Ascending aorta (tissue), 2 donors: Measurements from ENCODE around the gene DPYD. TPM values are rescaled to one million over a fixed set of nuclear protein-coding genes. Genes with fewer than 3 reads are reported as not detected.
"Not testable (repeated sequence)": the region's sequence is repeated elsewhere in the genome, so short reads cannot be mapped to it uniquely, and the experiment has no call there.

Source experiments
- DNase-seq, 2 donors: peaks; one replicate each; pipeline ENCODE4 v3.0.0-alpha.2; 2019; ENCODE audit warnings: low spot score in 2 of 2
- H3K27ac ChIP-seq, 2 donors: fragments of 200-600 bp; sonication (generic); one replicate each; pipeline ENCODE4 v1.5.1; 2016 to 2017; ENCODE audit warnings: mild to moderate bottlenecking in 1 of 2
- H3K27me3 ChIP-seq: fragments of 200-600 bp; sonication (generic); one replicate; pipeline ENCODE4 v1.5.1; 2017
- H3K36me3 ChIP-seq, 2 donors: fragments of 200-600 bp; sonication (generic); one replicate each; pipeline ENCODE4 v1.5.1; 2016
- H3K4me1 ChIP-seq, 2 donors: fragments of 200-600 bp; sonication (generic); one replicate each; pipeline ENCODE4 v1.5.1; 2016 to 2017; ENCODE audit warnings: mild to moderate bottlenecking in 1 of 2
- H3K4me3 ChIP-seq, 2 donors: fragments of 200-600 bp; sonication (generic); one replicate each; pipeline ENCODE4 v1.5.1; 2016 to 2017; ENCODE audit warnings: mild to moderate bottlenecking in 1 of 2
- H3K9me3 ChIP-seq, 2 donors: fragments of 200-600 bp; sonication (generic); one replicate each; pipeline ENCODE4 v1.5.1; 2016
- CTCF ChIP-seq, 3 experiments: fragments of 200-600 bp in 2 of 3; fragments of 450-650 bp in 1 of 3; sonication (generic) in 2 of 3; IDR thresholded peaks; one replicate each; pipeline ENCODE4 v1.5.1; 2016 to 2019; ENCODE audit warnings: antibody characterized with exemption in 3 of 3, mild to moderate bottlenecking in 1 of 3, moderate library complexity in 1 of 3
- intact Hi-C: fragments of 100-400 bp; cut with DNase I; formaldehyde crosslinking; loops from one replicate; pipeline ENCODE4 v1.15.1; 2023
- total RNA-seq: library from RNA; depleted of rRNA; stranded (reverse); fragments of >200 nt; gene quantifications from one replicate; pipeline ENCODE4 v1.1.0, GENCODE V29; 2016

The DPYD gene
- total RNA-seq, 1 donor from 2014 or later, result 22.9 TPM

- intact Hi-C loops, result no loop called here
- no peaks in the 10 kb centered on the region for H3K27me3 ChIP-seq
- no peak for TF ChIP-seq CTCF (IDR thresholded peaks at IDR 0.05)
- H3K4me1 ChIP-seq, result no peaks in the 10 kb centered on the region
- no peaks in the 10 kb centered on the region for H3K36me3 ChIP-seq
- no peak overlapping the region for H3K27ac ChIP-seq
- no peaks in the 10 kb centered on the region for H3K9me3 ChIP-seq
- no peak overlapping the region for H3K4me3 ChIP-seq
- DNase-seq, result no peak
Measured at GRCh38 chr1:97352936-97353382, 567.9 kb downstream of the DPYD start.

- DNase-seq, result no peak
- intact Hi-C loops, result no loop called here
- no peaks in the 10 kb centered on the region for H3K36me3 ChIP-seq
- H3K4me1 ChIP-seq, result no peaks in the 10 kb centered on the region
- H3K27ac ChIP-seq, result no peak overlapping the region
- H3K4me3 ChIP-seq, result no peak overlapping the region
- H3K9me3 ChIP-seq, result no peaks in the 10 kb centered on the region
- no peak for TF ChIP-seq CTCF (IDR thresholded peaks at IDR 0.05)
- H3K27me3 ChIP-seq, result no peaks in the 10 kb centered on the region
Measured at GRCh38 chr1:97351846-97352245, 569.0 kb downstream of the DPYD start.

GRCh38 chr1:97350662-97351061 is 570.2 kb downstream of the DPYD start:
- intact Hi-C loops, result no loop called here
- Histone ChIP-seq H3K4me3 (no peak overlapping the region), H3K4me1 (no peaks in the 10 kb centered on the region), H3K27me3 (no peaks in the 10 kb centered on the region), H3K36me3 (no peaks in the 10 kb centered on the region), H3K9me3 (no peaks in the 10 kb centered on the region), H3K27ac (no peak overlapping the region)
- no peak for DNase-seq
- TF ChIP-seq CTCF (IDR thresholded peaks at IDR 0.05), result no peak

- H3K27ac ChIP-seq, result no peak overlapping the region
Measured at GRCh38 chr1:97350241-97350640, 570.6 kb downstream of the DPYD start.

GRCh38 chr1:97349794-97350193 is 571.0 kb downstream of the DPYD start:
- H3K4me3 ChIP-seq, H3K36me3 ChIP-seq, intact Hi-C loops, H3K4me1 ChIP-seq, DNase-seq, H3K9me3 ChIP-seq, H3K27ac ChIP-seq, H3K27me3 ChIP-seq: not testable (repeated sequence)

More at GRCh38 chr1:97350241-97350640, 570.6 kb downstream of the DPYD start:
- no peak for TF ChIP-seq CTCF (IDR thresholded peaks at IDR 0.05)
- Histone ChIP-seq H3K4me1 (no peaks in the 10 kb centered on the region), H3K27me3 (no peaks in the 10 kb centered on the region), H3K36me3 (no peaks in the 10 kb centered on the region), H3K9me3 (no peaks in the 10 kb centered on the region), H3K4me3 (no peak overlapping the region)
- no peak for DNase-seq
- intact Hi-C loops, result no loop called here

GRCh38 chr1:97348599-97349265 is 572.1 kb downstream of the DPYD start:
- DNase-seq, result no peak

More at GRCh38 chr1:97348599-97349265, 572.1 kb downstream of the DPYD start:
- intact Hi-C loops, result no loop called here
- H3K9me3 ChIP-seq, result no peaks in the 10 kb centered on the region
- no peak for TF ChIP-seq CTCF (IDR thresholded peaks at IDR 0.05)
- H3K27me3 ChIP-seq, result no peaks in the 10 kb centered on the region
- no peaks in the 10 kb centered on the region for H3K36me3 ChIP-seq
- H3K27ac ChIP-seq, result no peak overlapping the region
- no peak overlapping the region for H3K4me3 ChIP-seq
- H3K4me1 ChIP-seq, result no peaks in the 10 kb centered on the region
